Stimulated activated CD4-positive, alpha-beta T cell treated with anti-CD3 and anti-CD28 coated beads, Interleukin-15, amount 100 ng/mL, for 48 hours (primary cell): ENCODE measurements around the gene MYH9.

Experiments used
- DNase-seq, 2 donors: peaks; one replicate each; pipeline ENCODE4 v3.0.0-alpha.2; 2020; ENCODE audit warnings: low read depth in 2 of 2

The MYH9 gene

DNA sequence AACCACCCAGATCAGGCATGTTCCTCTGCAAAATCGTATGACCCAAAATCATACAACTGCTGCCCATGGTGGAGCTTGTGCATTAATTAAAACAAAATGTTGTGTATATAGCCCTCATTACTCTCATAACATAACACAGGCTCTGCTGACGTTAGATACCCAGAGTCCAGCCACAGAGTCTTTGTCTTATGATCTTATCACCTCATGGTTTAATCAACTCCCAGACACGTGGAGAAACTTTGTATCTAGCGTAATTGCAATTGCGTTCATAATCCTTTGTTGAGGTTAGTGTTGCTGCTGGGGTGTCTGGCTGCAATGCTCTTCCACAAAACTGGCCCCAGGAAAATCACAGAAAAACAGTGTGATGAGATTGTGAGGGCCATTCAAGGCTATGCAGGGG lies 139.8 kb downstream of the MYH9 start:
- DNase-seq = no peak

- DNase-seq = no peak
Observed at GRCh38 chr22:36246718-36247117, 141.0 kb downstream of the MYH9 start.

DNA sequence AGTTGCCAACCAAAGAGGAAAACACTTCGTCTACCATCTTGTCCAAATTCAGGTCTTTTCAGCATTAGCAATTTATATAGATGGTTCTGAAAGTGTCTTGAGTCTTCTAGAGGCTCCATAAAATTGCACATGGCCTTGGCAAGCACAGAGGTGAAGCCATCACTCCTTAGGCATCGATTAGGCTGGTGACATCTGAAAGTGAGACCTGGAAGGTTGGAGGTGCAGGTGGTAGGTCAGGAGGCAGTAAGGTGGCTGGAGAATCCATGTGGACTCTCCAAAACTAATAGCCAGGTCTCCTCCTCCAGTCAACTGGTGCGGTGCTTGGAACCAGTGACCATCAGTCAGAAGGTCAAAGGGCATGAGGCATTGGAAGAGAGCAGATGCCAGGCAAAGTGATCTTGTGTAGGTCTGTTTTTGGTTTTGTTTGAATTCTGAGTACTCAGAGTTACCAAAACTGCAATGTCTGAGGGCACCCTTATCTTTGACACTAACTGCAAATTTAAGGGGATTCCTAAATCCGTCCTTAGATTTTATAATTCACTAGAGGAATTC lies 141.9 kb downstream of the MYH9 start:
- no peak for DNase-seq

GRCh38 chr22:36244522-36245391 lies 143.0 kb downstream of the MYH9 start:
- DNase-seq = no peak

DNA sequence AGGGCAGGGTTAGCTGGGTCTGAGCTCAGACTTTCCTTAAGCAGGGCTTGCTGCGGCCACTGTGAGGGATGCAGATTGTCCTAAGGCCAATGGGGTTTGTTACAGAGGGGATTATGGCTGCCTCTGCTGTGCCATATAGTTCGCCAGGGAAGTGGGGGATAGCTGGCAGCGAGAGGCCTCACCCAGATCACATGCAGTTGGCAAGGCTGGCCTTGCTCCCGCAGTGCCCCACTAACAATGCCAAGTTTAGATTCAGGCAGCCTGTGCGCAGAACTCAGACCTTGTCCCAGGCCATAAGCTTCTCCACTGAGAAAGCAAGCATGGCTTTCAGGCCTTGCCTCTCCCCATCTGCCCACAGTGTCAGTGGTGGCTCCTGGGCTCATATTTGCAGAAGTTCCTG lies 143.8 kb downstream of the MYH9 start:
- DNase-seq = no peak

GRCh38 chr22:36239401-36240171 lies 148.2 kb downstream of the MYH9 start, which contains the start of gene APOL2:
Gene APOL2 (minus strand): TSS chr22:36239527. CDS start chr22:36233162, 6,365 bp downstream.
- peak; percentile 83 to 86 for DNase-seq

DNA sequence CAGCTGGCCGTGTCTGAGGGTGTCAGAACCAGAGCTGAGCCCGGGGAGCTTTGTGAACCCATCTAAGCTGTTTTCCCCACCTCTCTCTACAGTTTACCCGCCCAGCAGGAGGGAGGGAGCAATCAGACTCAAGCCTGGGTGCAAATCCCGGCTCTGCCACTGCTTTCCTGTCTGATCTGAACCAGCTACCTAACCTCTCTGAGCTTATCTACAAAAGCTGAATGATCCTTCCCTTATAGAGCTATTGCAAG lies 148.7 kb downstream of the MYH9 start:
- DNase-seq = no peak

DNA sequence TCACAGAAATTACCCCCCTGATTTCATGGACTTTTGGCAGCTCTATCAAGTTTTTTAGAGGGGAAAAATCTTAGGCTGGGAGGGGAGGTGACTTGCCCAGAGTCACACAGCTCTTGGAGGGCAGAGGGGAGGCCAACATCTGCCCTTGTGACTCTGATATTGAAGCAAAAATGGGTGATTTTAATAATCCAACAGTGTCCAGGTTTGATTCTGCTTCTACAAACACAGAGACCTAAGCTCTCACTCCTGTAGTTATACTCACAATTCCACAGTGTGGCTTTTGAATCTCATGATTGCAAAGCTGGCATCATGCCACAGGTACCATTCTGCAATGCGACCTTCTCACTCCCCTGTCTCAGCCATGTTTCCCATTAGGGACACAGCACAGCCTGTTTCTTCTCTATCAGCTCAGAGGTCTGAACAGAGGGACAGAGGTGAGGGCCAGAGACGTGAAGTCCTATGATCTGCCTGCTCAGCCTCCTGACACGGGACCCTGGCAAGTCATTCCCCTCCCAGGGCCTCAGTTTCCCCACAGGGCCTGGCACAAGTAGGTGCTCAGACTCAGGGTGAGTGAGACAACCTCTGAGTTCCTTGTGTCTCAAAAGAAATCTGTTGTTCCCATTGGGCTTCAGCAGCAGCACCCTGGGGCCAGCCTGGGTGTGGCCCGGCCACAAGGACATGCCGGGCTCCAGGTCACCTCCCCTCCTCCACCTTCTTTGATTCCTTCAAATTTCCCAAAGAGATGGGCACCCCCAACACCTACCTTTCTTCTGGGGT lies 149.2 kb downstream of the MYH9 start:
- DNase-seq = no peak

GRCh38 chr22:36237462-36238372 lies 150.1 kb downstream of the MYH9 start:
- DNase-seq = no peak

DNA sequence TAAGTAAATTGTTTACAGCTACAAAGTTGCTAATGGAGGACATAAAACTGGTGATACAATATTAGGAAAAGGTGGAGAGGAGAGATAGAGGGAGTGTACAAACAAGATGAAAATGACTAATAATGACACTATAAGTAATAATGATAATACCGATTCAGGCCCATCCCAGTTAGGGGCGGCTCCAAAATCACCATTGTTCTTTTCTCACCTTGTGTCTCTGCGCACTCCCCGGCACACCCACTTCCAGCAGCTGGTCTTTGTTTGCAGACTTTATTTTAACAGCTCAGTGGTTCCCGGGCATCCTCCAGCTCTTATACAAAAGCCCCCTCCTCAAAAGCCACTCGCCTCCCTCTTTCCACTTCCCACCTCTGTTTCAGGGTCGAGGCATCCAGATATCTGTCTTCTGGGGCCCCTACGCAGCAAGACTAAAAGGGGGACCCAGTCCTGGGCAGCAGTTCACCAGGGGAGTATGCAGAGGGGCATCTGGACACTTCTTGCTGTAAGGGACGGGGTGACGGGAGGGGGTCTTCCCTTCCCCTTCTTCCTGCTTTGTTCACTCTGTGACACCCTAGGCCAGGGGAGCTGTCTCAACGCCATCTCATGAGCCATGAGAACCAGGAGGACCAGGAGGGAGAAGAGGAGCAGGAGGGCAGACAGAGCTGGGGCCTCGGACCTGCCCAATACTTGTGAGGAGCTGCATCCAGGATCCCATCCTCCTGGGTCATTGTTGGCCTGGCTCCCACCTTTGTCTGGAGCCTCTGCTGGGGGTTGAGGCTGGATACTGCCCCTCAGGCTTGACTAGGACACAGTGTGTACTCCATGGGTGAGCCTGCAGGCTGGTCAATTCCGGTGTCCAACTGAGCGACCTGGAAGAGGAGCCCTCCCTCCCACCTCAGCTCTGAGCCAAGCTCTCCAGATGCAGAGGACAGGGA lies 151.1 kb downstream of the MYH9 start:
- no peak for DNase-seq

DNA sequence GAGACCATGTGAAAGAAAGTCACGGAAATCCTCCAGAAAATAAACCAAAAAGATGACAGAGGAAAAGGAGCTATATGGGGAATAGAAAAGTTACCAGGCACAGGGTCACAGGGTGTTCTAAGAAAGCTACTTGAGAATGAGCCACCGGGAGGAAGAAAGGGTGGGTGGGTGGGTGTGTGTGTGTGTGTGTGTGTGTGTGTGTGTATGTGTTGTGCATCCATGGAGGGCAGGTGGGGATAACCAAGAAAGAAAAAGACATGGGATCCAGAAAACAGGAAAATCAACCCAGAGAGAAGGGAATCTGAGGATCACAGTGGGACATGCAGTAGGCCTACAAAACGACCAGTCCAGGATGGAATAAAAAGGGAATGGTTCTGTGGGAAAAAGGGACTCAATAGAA lies 152.2 kb downstream of the MYH9 start:
- DNase-seq = no peak

DNA sequence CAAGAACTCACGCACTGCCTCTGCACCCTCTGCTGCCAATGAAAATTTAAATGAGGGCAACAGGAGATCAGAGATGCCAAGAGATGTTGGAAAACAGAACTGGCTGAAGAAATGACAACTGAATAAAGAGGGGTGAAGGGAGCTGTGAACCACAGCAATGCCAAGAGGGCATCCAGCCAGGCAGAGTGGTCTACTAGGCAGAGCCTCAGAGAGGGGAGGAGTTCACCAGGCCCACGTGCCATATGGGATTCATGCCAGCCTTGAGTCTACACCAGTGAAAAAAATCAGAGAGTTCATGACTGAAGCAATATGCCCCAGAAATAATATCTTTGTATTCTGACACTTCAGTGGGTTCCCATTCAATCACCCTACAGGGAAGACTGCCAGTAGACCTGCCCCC lies 152.8 kb downstream of the MYH9 start:
- DNase-seq = no peak

- DNase-seq = no peak
Observed at GRCh38 chr22:36234213-36234612, 153.6 kb downstream of the MYH9 start.

DNA sequence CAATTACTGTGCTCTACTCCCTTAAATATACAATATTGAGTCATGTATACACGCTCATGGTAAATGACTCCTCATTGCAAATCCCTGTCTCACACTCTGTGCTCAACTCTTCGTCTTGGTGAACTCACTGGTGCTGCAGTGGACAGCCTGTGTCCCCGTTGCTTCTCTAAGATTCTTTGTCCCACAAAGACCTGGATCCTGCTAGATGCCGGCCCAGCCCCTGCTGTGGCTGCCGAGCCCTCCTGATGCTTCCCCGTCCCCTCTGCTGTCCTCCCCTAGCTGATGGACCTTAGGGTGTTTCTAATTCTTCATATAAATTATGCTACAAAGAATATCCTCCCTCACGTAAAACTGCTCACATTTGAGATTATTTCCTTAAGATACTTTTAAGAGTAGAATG lies 154.0 kb downstream of the MYH9 start:
- no peak for DNase-seq

DNA sequence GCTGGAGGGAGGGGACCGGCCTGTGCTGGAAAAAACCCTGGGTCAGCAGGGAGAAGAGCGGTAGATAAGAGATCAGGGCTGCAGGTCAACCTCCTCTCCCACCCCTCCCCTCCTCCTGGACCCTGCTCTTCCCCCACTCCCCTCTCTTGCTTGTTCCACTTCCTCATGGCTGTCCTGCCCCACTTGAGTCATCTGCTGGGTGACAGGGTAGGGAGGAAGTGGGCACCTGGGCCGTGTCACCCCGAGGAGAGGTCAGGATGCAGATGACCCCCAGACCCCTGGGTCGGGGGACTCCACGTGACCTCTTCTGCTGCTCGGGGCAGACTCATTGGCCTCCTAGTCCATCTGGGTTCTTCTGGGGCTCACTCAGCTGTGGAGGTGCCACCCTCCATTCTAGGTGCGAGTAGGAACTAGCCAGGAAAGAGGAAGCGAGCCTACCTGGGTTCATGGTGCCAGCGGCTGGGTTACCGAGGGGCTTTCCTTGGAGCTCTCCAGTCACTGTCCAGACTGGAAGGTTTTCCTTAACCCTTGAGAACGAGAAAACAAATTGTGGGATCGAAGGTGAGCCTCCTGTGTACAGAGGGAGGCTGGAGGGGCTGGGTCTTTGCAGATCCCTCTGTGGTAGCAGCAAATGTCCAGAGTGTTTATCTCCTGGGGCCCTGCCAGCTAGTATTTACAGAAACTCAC lies 154.9 kb downstream of the MYH9 start:
- no peak for DNase-seq
